ENCODE measurements around the gene ERICH2. TPM values are rescaled to one million over a fixed set of nuclear protein-coding genes. Genes with fewer than 3 reads are reported as not detected.

Gene ERICH2
- total RNA-seq, 1 experiment from 2014 or later = 1.1 TPM

DNA sequence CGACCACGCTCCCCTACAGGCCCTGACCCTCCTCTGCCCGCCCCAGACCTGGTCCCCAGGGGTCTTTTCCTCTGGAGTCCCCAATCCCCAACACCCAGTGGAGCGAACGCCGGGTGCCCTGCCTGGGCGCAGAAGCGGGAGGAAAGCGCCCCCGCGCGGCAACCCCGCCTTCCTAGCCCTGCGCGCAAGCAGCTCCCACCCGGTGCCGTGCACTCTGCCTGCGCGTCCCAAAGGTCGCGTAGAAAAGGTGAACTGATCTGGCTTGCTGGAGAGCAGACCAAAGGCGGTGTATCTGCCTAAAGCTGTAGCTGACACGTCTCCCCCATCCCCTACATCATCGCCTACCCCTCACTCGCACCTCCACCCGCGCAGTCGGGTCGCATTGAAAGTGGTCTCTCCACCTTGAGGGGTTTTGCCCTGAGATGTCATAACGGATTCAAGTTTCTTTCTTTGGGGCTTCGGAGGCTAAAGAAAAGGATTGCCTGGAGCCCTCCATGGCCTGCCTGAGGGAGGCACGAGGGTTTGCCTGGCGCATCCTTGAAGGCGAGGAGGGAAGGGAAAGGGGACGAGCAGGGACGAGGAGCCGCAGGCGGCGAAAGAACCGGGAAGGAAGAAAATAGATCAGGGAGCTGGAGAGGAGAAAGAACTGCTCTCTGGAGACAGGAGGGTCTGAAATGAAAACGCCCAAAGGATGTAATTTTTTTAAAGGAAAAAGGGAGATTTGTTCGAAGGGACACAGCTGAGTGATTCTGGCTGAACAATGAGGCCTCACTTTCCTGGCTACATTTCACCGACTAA lies 52.3 kb downstream of the ERICH2 start:
- POLR2A ChIA-PET = no interaction called here
- H3K27ac Mint-ChIP-seq = no peak overlapping the region
- DNase-seq (ENCODE audit: low spot score) = peak; percentile 69

DNA sequence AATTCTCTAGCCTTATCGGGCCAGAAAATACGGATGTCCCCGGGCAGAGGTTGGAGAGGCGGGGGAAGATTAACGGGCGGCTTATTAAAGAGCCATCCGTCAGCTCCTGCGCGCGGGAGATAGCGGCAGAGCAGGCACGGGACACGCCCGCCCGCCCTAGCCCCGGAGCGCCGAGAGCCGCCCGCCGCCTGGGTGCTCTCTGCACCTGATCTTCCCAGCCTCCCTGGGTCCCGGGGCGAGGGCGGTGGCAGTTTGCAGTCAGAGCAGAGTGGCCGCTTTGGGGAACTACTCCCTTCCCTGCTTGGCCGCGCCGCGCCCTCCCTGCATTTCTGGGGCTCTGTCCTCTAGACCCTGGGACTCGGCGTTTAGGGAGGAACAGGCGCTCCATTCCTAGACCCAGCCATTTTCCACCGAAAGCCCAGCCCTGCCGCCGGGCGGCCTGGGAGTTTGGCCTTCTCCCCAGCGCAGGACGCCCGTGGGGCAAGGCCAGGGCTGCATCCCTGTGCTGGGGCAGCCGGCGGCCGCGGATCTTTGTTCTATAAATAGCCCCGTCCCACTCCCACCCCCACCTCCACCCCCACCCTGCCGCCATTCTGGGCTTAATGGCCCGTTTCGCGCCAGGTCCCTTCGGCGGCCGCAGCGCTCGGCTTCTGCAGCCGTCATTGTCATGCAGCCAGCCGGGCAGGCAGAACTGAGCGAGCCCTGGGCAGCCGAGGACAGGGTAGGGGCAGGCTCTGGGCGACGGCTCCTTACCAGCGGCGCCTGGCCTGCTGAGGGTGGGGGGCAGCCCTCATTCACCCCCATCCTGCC lies 53.1 kb downstream of the ERICH2 start:
- CTCF ChIA-PET = interaction anchor here (0.6 to 2.6 kb wide), 11 partner anchors 10 to 499 kb away, joined by 3 to 17 read pairs (median 7); partner anchors contain the start of gene GORASP2
- Mint-ChIP-seq H3K9me3 (no peaks in the 10 kb centered on the region), H3K4me3 (peak overlapping the region; percentile 84), H3K4me1 (peaks cover 48% of the 10 kb centered on the region), H3K27me3 (ENCODE audit: low read depth) (peaks cover 98% of the 10 kb centered on the region), H3K36me3 (no peaks in the 10 kb centered on the region), H3K27ac (no peak overlapping the region)
- ATAC-seq (peak; percentile 43), DNase-seq (ENCODE audit: low spot score) (peak; percentile 56)
- TF ChIP-seq, protein P1, sequence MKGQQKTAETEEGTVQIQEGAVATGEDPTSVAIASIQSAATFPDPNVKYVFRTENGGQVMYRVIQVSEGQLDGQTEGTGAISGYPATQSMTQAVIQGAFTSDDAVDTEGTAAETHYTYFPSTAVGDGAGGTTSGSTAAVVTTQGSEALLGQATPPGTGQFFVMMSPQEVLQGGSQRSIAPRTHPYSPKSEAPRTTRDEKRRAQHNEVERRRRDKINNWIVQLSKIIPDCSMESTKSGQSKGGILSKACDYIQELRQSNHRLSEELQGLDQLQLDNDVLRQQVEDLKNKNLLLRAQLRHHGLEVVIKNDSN (CRISPR knock-in tag; IDR thresholded peaks at IDR 0.05) = no peak
- TF ChIP-seq SP1 (CRISPR knock-in tag; conservative IDR thresholded peaks at IDR 0.05) (no peak), TEAD1 (CRISPR knock-in tag; IDR thresholded peaks at IDR 0.05) (0 out of 2 replicates have a peak, but pooled peaks have one; percentile 45), SMAD3 (CRISPR knock-in tag; IDR thresholded peaks at IDR 0.05; ENCODE audit: borderline replicate concordance) (0 out of 2 replicates have a peak, but pooled peaks have one; percentile 20), GRHL2 (CRISPR knock-in tag; IDR thresholded peaks at IDR 0.05; ENCODE audit: insufficient replicate concordance, severe bottlenecking) (no peak)
- TF ChIP-seq, protein P2, sequence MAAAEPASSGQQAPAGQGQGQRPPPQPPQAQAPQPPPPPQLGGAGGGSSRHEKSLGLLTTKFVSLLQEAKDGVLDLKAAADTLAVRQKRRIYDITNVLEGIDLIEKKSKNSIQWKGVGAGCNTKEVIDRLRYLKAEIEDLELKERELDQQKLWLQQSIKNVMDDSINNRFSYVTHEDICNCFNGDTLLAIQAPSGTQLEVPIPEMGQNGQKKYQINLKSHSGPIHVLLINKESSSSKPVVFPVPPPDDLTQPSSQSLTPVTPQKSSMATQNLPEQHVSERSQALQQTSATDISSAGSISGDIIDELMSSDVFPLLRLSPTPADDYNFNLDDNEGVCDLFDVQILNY (CRISPR knock-in tag; IDR thresholded peaks at IDR 0.05) = peak; percentile 30; the same call in 1 of the 2 replicates
- TF ChIP-seq, protein P3, sequence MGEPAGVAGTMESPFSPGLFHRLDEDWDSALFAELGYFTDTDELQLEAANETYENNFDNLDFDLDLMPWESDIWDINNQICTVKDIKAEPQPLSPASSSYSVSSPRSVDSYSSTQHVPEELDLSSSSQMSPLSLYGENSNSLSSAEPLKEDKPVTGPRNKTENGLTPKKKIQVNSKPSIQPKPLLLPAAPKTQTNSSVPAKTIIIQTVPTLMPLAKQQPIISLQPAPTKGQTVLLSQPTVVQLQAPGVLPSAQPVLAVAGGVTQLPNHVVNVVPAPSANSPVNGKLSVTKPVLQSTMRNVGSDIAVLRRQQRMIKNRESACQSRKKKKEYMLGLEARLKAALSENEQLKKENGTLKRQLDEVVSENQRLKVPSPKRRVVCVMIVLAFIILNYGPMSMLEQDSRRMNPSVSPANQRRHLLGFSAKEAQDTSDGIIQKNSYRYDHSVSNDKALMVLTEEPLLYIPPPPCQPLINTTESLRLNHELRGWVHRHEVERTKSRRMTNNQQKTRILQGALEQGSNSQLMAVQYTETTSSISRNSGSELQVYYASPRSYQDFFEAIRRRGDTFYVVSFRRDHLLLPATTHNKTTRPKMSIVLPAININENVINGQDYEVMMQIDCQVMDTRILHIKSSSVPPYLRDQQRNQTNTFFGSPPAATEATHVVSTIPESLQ (CRISPR knock-in tag; IDR thresholded peaks at IDR 0.05) = no peak
- POLR2A ChIA-PET = no interaction called here

More for the DNA sequence above, 52.3 kb downstream of the ERICH2 start:
- peaks cover 49% of the 10 kb centered on the region for H3K4me1 Mint-ChIP-seq
- no peaks in the 10 kb centered on the region for H3K36me3 Mint-ChIP-seq
- peaks cover 98% of the 10 kb centered on the region for H3K27me3 Mint-ChIP-seq (ENCODE audit: low read depth)
- no peaks in the 10 kb centered on the region for H3K9me3 Mint-ChIP-seq
- TF ChIP-seq, protein P4, sequence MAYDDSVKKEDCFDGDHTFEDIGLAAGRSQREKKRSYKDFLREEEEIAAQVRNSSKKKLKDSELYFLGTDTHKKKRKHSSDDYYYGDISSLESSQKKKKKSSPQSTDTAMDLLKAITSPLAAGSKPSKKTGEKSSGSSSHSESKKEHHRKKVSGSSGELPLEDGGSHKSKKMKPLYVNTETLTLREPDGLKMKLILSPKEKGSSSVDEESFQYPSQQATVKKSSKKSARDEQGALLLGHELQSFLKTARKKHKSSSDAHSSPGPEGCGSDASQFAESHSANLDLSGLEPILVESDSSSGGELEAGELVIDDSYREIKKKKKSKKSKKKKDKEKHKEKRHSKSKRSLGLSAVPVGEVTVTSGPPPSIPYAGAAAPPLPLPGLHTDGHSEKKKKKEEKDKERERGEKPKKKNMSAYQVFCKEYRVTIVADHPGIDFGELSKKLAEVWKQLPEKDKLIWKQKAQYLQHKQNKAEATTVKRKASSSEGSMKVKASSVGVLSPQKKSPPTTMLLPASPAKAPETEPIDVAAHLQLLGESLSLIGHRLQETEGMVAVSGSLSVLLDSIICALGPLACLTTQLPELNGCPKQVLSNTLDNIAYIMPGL (CRISPR knock-in tag; IDR thresholded peaks at IDR 0.05) = no peak; the same call in 1 of the 2 replicates
- TF ChIP-seq, protein P5, sequence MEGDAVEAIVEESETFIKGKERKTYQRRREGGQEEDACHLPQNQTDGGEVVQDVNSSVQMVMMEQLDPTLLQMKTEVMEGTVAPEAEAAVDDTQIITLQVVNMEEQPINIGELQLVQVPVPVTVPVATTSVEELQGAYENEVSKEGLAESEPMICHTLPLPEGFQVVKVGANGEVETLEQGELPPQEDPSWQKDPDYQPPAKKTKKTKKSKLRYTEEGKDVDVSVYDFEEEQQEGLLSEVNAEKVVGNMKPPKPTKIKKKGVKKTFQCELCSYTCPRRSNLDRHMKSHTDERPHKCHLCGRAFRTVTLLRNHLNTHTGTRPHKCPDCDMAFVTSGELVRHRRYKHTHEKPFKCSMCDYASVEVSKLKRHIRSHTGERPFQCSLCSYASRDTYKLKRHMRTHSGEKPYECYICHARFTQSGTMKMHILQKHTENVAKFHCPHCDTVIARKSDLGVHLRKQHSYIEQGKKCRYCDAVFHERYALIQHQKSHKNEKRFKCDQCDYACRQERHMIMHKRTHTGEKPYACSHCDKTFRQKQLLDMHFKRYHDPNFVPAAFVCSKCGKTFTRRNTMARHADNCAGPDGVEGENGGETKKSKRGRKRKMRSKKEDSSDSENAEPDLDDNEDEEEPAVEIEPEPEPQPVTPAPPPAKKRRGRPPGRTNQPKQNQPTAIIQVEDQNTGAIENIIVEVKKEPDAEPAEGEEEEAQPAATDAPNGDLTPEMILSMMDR (IDR thresholded peaks at IDR 0.05) = peak; percentile 18; the same call in 1 of the 2 replicates
- CTCF ChIA-PET = interaction anchor here (0.6 to 2.6 kb wide), 13 partner anchors 10 to 587 kb away, joined by 3 to 11 read pairs (median 5); partner anchors contain the start of gene GORASP2
- ATAC-seq = peak; percentile 5
- H3K4me3 Mint-ChIP-seq = peak overlapping the region; percentile 84

DNA sequence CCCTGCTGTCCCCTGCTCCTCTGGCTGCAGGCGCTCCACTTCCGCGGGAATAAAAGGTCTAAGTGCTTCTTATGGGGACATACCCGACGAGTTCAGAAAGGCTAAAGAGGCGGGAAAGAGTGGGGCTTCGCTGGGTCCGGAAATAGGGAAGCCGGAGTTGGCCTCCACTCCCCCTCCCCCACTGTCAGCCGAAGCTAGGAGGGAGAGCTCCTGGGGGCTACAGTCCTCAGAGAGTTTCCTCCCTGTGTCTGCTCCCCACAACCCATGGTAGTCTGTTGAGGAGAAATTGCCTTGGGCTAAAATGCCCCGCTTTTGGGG lies 53.7 kb downstream of the ERICH2 start:
- peaks cover 98% of the 10 kb centered on the region for H3K27me3 Mint-ChIP-seq (ENCODE audit: low read depth)
- POLR2A ChIA-PET = no interaction called here
- peak overlapping the region; percentile 60 for H3K4me3 Mint-ChIP-seq
- H3K27ac Mint-ChIP-seq = no peak overlapping the region
- ATAC-seq = peak; percentile 12
- DNase-seq (ENCODE audit: low spot score) = peak; percentile 61
- no peaks in the 10 kb centered on the region for H3K9me3 Mint-ChIP-seq
- no peaks in the 10 kb centered on the region for H3K36me3 Mint-ChIP-seq
- CTCF ChIA-PET = interaction anchor here (0.6 to 2.6 kb wide), 4 partner anchors 21 to 291 kb away, joined by 3 to 17 read pairs (median 12); partner anchors contain the start of gene GORASP2
- peaks cover 43% of the 10 kb centered on the region for H3K4me1 Mint-ChIP-seq
- TF ChIP-seq IRF2 (CRISPR knock-in tag; IDR thresholded peaks at IDR 0.05; ENCODE audit: borderline replicate concordance, low read depth) = no peak
- TF ChIP-seq, protein P6, sequence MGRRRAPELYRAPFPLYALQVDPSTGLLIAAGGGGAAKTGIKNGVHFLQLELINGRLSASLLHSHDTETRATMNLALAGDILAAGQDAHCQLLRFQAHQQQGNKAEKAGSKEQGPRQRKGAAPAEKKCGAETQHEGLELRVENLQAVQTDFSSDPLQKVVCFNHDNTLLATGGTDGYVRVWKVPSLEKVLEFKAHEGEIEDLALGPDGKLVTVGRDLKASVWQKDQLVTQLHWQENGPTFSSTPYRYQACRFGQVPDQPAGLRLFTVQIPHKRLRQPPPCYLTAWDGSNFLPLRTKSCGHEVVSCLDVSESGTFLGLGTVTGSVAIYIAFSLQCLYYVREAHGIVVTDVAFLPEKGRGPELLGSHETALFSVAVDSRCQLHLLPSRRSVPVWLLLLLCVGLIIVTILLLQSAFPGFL (CRISPR knock-in tag; IDR thresholded peaks at IDR 0.05; ENCODE audit: borderline replicate concordance) = no peak
- TF ChIP-seq RELA (CRISPR knock-in tag; IDR thresholded peaks at IDR 0.05; ENCODE audit: borderline replicate concordance) = no peak
- TF ChIP-seq, protein P7, sequence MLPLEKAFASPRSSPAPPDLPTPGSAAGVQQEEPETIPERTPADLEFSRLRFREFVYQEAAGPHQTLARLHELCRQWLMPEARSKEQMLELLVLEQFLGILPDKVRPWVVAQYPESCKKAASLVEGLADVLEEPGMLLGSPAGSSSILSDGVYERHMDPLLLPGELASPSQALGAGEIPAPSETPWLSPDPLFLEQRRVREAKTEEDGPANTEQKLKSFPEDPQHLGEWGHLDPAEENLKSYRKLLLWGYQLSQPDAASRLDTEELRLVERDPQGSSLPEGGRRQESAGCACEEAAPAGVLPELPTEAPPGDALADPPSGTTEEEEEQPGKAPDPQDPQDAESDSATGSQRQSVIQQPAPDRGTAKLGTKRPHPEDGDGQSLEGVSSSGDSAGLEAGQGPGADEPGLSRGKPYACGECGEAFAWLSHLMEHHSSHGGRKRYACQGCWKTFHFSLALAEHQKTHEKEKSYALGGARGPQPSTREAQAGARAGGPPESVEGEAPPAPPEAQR (CRISPR knock-in tag; IDR thresholded peaks at IDR 0.05) = no peak
- no peak for TF ChIP-seq GABPB1 (CRISPR knock-in tag; IDR thresholded peaks at IDR 0.05)
- 0 out of 2 replicates have a peak, but pooled peaks have one; percentile 34 for TF ChIP-seq FOXK1 (CRISPR knock-in tag; IDR thresholded peaks at IDR 0.05)
- TF ChIP-seq, protein P8, sequence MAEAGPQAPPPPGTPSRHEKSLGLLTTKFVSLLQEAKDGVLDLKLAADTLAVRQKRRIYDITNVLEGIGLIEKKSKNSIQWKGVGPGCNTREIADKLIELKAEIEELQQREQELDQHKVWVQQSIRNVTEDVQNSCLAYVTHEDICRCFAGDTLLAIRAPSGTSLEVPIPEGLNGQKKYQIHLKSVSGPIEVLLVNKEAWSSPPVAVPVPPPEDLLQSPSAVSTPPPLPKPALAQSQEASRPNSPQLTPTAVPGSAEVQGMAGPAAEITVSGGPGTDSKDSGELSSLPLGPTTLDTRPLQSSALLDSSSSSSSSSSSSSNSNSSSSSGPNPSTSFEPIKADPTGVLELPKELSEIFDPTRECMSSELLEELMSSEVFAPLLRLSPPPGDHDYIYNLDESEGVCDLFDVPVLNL (CRISPR knock-in tag; IDR thresholded peaks at IDR 0.05; ENCODE audit: borderline replicate concordance, low read depth) = no peak

Measured in WTC11 (cell line).